Muscle of leg (tissue), 11 donors: Measurements from ENCODE around the gene SRL. TPM values are rescaled to one million over a fixed set of nuclear protein-coding genes. Genes with fewer than 3 reads are reported as not detected.

Experiments used
- DNase-seq: peaks from one replicate; pipeline ENCODE4 v3.0.0; 2013
- H3K27ac ChIP-seq: one replicate; pipeline ENCODE4 v1.5.1; 2013; ENCODE audit warnings: mild to moderate bottlenecking, low read length, control low read depth
- H3K27me3 ChIP-seq: one replicate; pipeline ENCODE4 v1.6.1; 2013; ENCODE audit warnings: low read length; ENCODE audit not compliant: control insufficient read depth, insufficient read depth
- H3K36me3 ChIP-seq: one replicate; pipeline ENCODE4 v1.6.1; 2013; ENCODE audit warnings: low read length; ENCODE audit not compliant: control insufficient read depth, insufficient read depth
- H3K4me1 ChIP-seq: one replicate; pipeline ENCODE4 v1.6.1; 2013; ENCODE audit warnings: low read length; ENCODE audit not compliant: control insufficient read depth, insufficient read depth
- H3K4me3 ChIP-seq: one replicate; pipeline ENCODE4 v1.5.1; 2013; ENCODE audit warnings: low read length, control low read depth
- H3K9me3 ChIP-seq: replicated peaks from 2 replicates; pipeline ENCODE4 v1.6.1; 2013; ENCODE audit warnings: low read depth, low read length; ENCODE audit not compliant: control insufficient read depth
- WGBS: methylation state at CpG from one replicate; pipeline ENCODE4 v1.1.5; 2013; ENCODE audit warnings: missing lambda C conversion rate; ENCODE audit not compliant: insufficient coverage; 5-methylcytosine and 5-hydroxymethylcytosine counted together
- polyA plus RNA-seq, 8 donors: library from polyadenylated mRNA; unstranded; fragments of 120-200 nt; gene quantifications; one replicate each; pipeline versions ENCODE4 v1.2.1 to v1.2.3, GENCODE V29; 2013; ENCODE audit warnings: inconsistent platforms in 1 of 8, low replicate concordance in 1 of 8; ENCODE audit not compliant: insufficient read length in 8 of 8, insufficient read depth in 1 of 8
- total RNA-seq: library from RNA; stranded (reverse); fragments of 120-200 nt; gene quantifications from one replicate; pipeline ENCODE4 v1.2.4, GENCODE V29; 2013

Gene SRL
- total and polyA plus RNA-seq, 9 donors: 365 to 639 (median 481) TPM

GRCh38 chr16:4246777-4247459 lies 5.0 kb upstream of the SRL start:
- no peak overlapping the region for H3K4me3 ChIP-seq
- H3K27ac ChIP-seq: peak overlapping the region; percentile 93
- no peaks in the 10 kb centered on the region for H3K27me3 ChIP-seq
- H3K4me1 ChIP-seq: peaks cover 80% of the 10 kb centered on the region
- no peak for DNase-seq
- H3K36me3 ChIP-seq: peaks cover 3% of the 10 kb centered on the region
- WGBS: 73% methylated on average over 14 of the region's 14 CpGs
- H3K9me3 ChIP-seq: no peaks in the 10 kb centered on the region

- peak; percentile 73 for DNase-seq
- peaks cover 93% of the 10 kb centered on the region for H3K4me1 ChIP-seq
- H3K27ac ChIP-seq: peak overlapping the region; percentile 93
- 59% methylated on average over 9 of the region's 13 CpGs for WGBS
- no peaks in the 10 kb centered on the region for H3K36me3 ChIP-seq
- H3K9me3 ChIP-seq: no peaks in the 10 kb centered on the region
- no peaks in the 10 kb centered on the region for H3K27me3 ChIP-seq
- H3K4me3 ChIP-seq: no peak overlapping the region
These were observed 3.4 kb upstream of the SRL start for GRCh38 chr16:4245077-4245791.

DNA sequence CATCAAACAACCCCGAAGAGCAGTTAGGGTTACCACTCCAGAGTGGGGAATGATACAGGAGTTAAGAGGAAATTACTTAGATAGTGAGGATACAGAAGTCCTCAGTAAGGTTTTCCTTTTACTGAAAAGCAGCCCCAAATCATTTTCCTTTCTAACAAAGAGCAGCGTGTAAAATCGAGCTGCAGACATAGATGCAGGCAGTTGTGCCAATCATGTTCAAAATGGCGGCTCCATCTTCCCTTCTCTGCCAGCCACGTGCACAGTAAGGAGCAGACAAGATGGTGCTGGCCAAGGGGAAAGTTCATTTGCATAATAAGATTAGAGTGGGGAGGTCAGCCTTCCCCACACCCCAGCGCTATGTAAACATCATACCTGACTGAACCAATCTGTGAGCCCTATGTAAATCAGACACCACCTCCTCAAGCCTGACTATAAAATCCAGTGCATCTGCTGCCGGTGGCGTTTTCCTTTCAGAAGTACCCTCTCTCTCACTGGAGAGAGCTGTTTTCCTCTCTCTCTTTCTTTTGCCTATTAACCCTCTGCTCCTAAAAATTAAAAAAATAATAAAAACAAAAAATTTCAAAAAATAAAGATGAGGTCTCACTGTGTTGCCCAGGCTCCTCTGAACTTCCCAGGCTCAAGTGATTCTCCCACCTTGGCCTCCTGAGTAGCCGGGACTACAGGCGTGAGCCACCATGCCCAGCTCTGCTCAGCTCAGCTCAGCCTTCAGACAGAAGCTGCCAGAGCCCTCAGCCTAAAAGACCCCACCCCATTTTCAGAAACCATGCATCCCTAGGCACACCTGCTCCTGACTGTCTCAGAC lies 2.6 kb upstream of the SRL start:
- 81% methylated on average over 2 of the region's 10 CpGs for WGBS
- H3K4me3 ChIP-seq: no peak overlapping the region
- peaks cover 95% of the 10 kb centered on the region for H3K4me1 ChIP-seq
- H3K36me3 ChIP-seq: no peaks in the 10 kb centered on the region
- peak; percentile 76 for DNase-seq
- peak overlapping the region; percentile 93 for H3K27ac ChIP-seq
- no peaks in the 10 kb centered on the region for H3K9me3 ChIP-seq
- H3K27me3 ChIP-seq: no peaks in the 10 kb centered on the region

- no peaks in the 10 kb centered on the region for H3K27me3 ChIP-seq
- peak overlapping the region; percentile 60 for H3K4me3 ChIP-seq
- peak overlapping the region; percentile 98 for H3K27ac ChIP-seq
- DNase-seq: peak; percentile 65
- no peaks in the 10 kb centered on the region for H3K9me3 ChIP-seq
- H3K4me1 ChIP-seq: peaks cover 95% of the 10 kb centered on the region
- H3K36me3 ChIP-seq: peaks cover 11% of the 10 kb centered on the region
- 21% methylated on average over 14 of the region's 17 CpGs for WGBS
These were observed 487 bp downstream of the SRL start for GRCh38 chr16:4241258-4241927.

- peak overlapping the region; percentile 60 for H3K4me3 ChIP-seq
- H3K27me3 ChIP-seq: no peaks in the 10 kb centered on the region
- peak overlapping the region; percentile 98 for H3K27ac ChIP-seq
- H3K36me3 ChIP-seq: peaks cover 11% of the 10 kb centered on the region
- H3K9me3 ChIP-seq: no peaks in the 10 kb centered on the region
- H3K4me1 ChIP-seq: peaks cover 91% of the 10 kb centered on the region
- 32% methylated on average over 11 of the region's 12 CpGs for WGBS
- DNase-seq: peak; percentile 83
These were observed 1.3 kb downstream of the SRL start for GRCh38 chr16:4240624-4241023.

GRCh38 chr16:4239682-4240175 lies 2.2 kb downstream of the SRL start:
- H3K9me3 ChIP-seq: no peaks in the 10 kb centered on the region
- WGBS: 59% methylated on average over 13 of the region's 19 CpGs
- no peaks in the 10 kb centered on the region for H3K27me3 ChIP-seq
- H3K36me3 ChIP-seq: peaks cover 15% of the 10 kb centered on the region
- H3K4me1 ChIP-seq: peaks cover 91% of the 10 kb centered on the region
- DNase-seq: no peak
- H3K4me3 ChIP-seq: peak overlapping the region; percentile 60
- peak overlapping the region; percentile 98 for H3K27ac ChIP-seq

DNA sequence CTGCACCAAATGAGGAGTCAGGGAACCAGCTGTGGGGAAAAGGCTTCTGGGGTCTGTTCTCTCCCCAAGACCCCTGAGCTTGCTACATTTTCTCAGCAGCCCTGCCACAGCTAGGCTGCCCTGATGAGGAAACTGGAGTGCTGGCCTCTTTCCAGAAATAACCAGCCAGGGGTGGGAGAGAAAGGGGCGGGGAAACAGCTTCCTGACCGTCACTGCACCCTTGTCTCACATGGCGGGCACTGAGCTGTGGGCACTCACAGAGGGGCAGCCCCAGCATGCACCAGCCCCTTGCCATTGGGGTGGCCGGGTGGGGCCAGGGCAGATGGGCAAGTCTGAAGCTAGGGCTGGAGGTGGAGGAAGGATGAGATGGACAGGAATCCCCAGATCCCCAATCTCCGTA lies 2.9 kb downstream of the SRL start:
- peaks cover 91% of the 10 kb centered on the region for H3K4me1 ChIP-seq

GRCh38 chr16:4233431-4233830 lies 8.4 kb downstream of the SRL start:
- H3K27me3 ChIP-seq: no peaks in the 10 kb centered on the region
- 67% methylated on average over 1 of the region's 4 CpGs for WGBS
- H3K4me1 ChIP-seq: peaks cover 77% of the 10 kb centered on the region
- peaks cover 23% of the 10 kb centered on the region for H3K36me3 ChIP-seq
- peak overlapping the region; percentile 87 for H3K27ac ChIP-seq
- no peaks in the 10 kb centered on the region for H3K9me3 ChIP-seq
- no peak overlapping the region for H3K4me3 ChIP-seq
- peak; percentile 82 for DNase-seq

More for the DNA sequence above, 2.9 kb downstream of the SRL start:
- peak; percentile 56 for DNase-seq
- Histone ChIP-seq H3K4me3 (peak overlapping the region; percentile 60), H3K36me3 (peaks cover 16% of the 10 kb centered on the region), H3K27me3 (no peaks in the 10 kb centered on the region), H3K27ac (peak overlapping the region; percentile 98), H3K9me3 (no peaks in the 10 kb centered on the region)
- WGBS: 72% methylated on average over 2 of the region's 5 CpGs

DNA sequence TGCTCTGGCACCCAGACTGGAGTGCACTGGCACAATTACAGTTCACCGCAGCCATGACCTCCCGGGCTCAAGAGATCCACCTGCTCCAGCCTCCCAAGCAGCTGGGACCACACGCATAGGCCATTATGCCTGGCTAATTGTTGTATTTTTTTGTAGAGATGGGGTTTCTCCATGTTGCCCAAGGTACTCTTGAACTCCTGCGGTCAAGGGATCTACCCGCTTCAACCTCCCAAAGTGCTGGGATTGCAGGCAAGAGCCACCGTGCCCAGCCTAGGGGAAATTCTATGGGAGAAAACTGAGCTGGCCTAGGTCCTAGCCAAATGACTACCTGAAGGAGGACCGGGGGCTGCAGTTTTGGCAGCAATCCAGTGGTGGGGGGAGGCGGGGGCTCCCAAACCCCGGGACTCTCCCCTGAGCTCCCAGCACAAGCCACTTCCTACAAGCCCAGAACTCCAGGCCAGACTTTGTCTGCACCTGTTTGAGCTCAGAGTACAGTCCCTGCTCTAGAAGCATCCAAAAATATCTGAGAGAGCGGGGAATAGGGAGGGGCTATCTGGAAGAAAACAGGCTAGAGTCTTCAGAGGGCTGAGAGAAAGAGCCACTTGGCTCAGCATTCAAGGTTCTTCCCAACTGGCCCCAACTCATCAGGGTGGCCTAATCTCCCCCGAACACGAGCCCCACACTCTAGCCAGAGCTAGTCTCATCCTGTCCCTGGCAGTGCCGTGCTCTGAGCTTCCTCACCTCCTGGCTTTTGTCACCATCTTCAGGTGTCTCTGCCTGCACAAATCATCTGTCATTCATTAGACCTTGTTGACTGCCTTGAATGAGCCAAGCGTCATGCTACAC lies 9.1 kb downstream of the SRL start:
- 24% methylated on average over 9 of the region's 14 CpGs for WGBS
- H3K27me3 ChIP-seq: no peaks in the 10 kb centered on the region
- H3K4me1 ChIP-seq: peaks cover 70% of the 10 kb centered on the region
- H3K36me3 ChIP-seq: peaks cover 16% of the 10 kb centered on the region
- no peaks in the 10 kb centered on the region for H3K9me3 ChIP-seq
- DNase-seq: peak; percentile 97
- peak overlapping the region; percentile 87 for H3K27ac ChIP-seq
- no peak overlapping the region for H3K4me3 ChIP-seq
